Uterus (tissue), 2 donors: ENCODE results near the gene APOL5.

Source experiments
- POLR2A ChIP-seq, 2 donors: fragments of 450-650 bp; IDR thresholded peaks; one replicate each; pipeline ENCODE4 v1.6.1; 2016; ENCODE audit warnings: antibody characterized with exemption in 2 of 2, mild to moderate bottlenecking in 1 of 2, moderate library complexity in 1 of 2
- TF ChIP-seq, protein P1 (sequence below), 4 experiments: fragments of 200-600 bp in 2 of 4; fragments of 450-650 bp in 2 of 4; sonication (generic) in 2 of 4; IDR thresholded peaks; one replicate each; pipeline ENCODE4 v1.5.1; 2016 to 2019; ENCODE audit warnings: antibody characterized with exemption in 4 of 4, mild to moderate bottlenecking in 2 of 4, moderate library complexity in 1 of 4

DNA sequence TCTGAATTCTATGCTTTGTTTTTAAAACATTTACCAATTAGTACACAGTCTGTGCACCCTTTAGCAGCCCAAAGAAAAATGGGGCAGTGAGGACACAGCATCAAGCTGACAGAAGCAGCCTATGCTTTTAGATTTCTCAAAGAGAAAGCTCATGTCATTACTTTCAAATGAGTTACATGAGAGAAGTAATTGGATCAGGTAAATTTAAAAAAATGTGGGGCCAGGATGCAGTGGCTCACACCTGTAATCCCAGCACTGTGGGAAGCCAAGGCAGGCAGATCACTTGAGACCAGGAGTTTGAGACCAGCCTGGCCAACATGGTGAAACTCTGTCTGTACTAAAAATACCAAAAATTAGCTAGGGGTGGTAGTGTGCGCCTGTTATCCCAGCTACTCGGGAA, 57.7 kb downstream of the APOL5 start:
- TF ChIP-seq, protein P1, sequence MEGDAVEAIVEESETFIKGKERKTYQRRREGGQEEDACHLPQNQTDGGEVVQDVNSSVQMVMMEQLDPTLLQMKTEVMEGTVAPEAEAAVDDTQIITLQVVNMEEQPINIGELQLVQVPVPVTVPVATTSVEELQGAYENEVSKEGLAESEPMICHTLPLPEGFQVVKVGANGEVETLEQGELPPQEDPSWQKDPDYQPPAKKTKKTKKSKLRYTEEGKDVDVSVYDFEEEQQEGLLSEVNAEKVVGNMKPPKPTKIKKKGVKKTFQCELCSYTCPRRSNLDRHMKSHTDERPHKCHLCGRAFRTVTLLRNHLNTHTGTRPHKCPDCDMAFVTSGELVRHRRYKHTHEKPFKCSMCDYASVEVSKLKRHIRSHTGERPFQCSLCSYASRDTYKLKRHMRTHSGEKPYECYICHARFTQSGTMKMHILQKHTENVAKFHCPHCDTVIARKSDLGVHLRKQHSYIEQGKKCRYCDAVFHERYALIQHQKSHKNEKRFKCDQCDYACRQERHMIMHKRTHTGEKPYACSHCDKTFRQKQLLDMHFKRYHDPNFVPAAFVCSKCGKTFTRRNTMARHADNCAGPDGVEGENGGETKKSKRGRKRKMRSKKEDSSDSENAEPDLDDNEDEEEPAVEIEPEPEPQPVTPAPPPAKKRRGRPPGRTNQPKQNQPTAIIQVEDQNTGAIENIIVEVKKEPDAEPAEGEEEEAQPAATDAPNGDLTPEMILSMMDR (IDR thresholded peaks at IDR 0.05), result no peak
- no peak for TF ChIP-seq POLR2A (IDR thresholded peaks at IDR 0.05)
